ENCODE measurements around the gene NUDT5.
"Not testable (repeated sequence)": the region's sequence is repeated elsewhere in the genome, so short reads cannot be mapped to it uniquely, and the experiment has no call there.

GRCh38 chr10:12171512-12171911 is 24.2 kb downstream of the NUDT5 start:
- TF ChIP-seq, protein P1, sequence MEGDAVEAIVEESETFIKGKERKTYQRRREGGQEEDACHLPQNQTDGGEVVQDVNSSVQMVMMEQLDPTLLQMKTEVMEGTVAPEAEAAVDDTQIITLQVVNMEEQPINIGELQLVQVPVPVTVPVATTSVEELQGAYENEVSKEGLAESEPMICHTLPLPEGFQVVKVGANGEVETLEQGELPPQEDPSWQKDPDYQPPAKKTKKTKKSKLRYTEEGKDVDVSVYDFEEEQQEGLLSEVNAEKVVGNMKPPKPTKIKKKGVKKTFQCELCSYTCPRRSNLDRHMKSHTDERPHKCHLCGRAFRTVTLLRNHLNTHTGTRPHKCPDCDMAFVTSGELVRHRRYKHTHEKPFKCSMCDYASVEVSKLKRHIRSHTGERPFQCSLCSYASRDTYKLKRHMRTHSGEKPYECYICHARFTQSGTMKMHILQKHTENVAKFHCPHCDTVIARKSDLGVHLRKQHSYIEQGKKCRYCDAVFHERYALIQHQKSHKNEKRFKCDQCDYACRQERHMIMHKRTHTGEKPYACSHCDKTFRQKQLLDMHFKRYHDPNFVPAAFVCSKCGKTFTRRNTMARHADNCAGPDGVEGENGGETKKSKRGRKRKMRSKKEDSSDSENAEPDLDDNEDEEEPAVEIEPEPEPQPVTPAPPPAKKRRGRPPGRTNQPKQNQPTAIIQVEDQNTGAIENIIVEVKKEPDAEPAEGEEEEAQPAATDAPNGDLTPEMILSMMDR (IDR thresholded peaks at IDR 0.05), result not testable (repeated sequence)
- not testable (repeated sequence) for TF ChIP-seq POLR2A, POLR2AphosphoS5, EP300 (IDR thresholded peaks at IDR 0.05)
